ENCODE data around the gene FASTKD3. TPM values are rescaled to one million over a fixed set of nuclear protein-coding genes. Genes with fewer than 3 reads are reported as not detected.

FASTKD3 gene
- total and polyA plus RNA-seq, 2 donors (not counting 3 experiments of a cell fraction or from before 2014, with no cell fraction given): 5.5 to 9.6 TPM

GRCh38 chr5:7852542-7852941, 16.3 kb downstream of the FASTKD3 start:
- intact Hi-C loops (cut with micrococcal nuclease): loop anchor here (10.0 kb wide), 1 partner anchor 1088 kb away; no protein-coding TSS in a partner anchor
- no peak overlapping the region for H2AFZ ChIP-seq (ENCODE audit: low read depth, low read length)
- H3K27ac ChIP-seq (ENCODE audit: insufficient read depth, low read depth, low read length): no peak overlapping the region
- no peaks in the 10 kb centered on the region for H3K36me3 ChIP-seq (ENCODE audit: control insufficient read depth in 2 of 2, extremely low read depth in 1 of 2, insufficient read depth in 2 of 2, low read length in 2 of 2)
- no peak overlapping the region for H3K9ac ChIP-seq (replicated peaks; ENCODE audit: extremely low read depth, insufficient read depth, low read length)
- BruUV-seq (replicated peaks): no TSS peak
- no peaks in the 10 kb centered on the region for H3K9me1 ChIP-seq (replicated peaks; ENCODE audit: control insufficient read depth, extremely low read depth, insufficient read depth, low read length)
- TF ChIP-seq MYC (IDR thresholded peaks at IDR 0.05; ENCODE audit: low read depth, low read length) (no peak), POLR2AphosphoS5 (IDR thresholded peaks at IDR 0.05; ENCODE audit: insufficient read depth, low read depth, low read length) (no peak), GATA2 (IDR thresholded peaks at IDR 0.05; ENCODE audit: insufficient read depth, insufficient read length, low read depth, low read length) (no peak), MAX (IDR thresholded peaks at IDR 0.05; ENCODE audit: insufficient read depth, insufficient read length) (no peak), EZH2 (IDR thresholded peaks at IDR 0.05; ENCODE audit: borderline replicate concordance, low read depth, low read length, severe bottlenecking) (no peak), CTCF (IDR thresholded peaks at IDR 0.05; ENCODE audit: extremely low read depth in 1 of 2, insufficient read depth in 1 of 2, low read depth in 1 of 2, low read length in 2 of 2) (no peak), JUN (IDR thresholded peaks at IDR 0.05; ENCODE audit: borderline replicate concordance, insufficient read depth, insufficient read length, low read depth) (no peak), FOS (IDR thresholded peaks at IDR 0.05; ENCODE audit: borderline replicate concordance, insufficient read depth, low read length) (no peak)
- no peak overlapping the region for H3K4me2 ChIP-seq (ENCODE audit: insufficient read depth, low read length)
- FAIRE-seq (no peak), DNase-seq (ENCODE audit: low read depth, low spot score) (no peak)
- H3K79me2 ChIP-seq (ENCODE audit: control insufficient read depth, insufficient read depth, low read length): no peaks in the 10 kb centered on the region
- peaks cover 19 to 22% of the 10 kb centered on the region in 2 experiments for H3K27me3 ChIP-seq (ENCODE audit: control insufficient read depth in 2 of 2, insufficient read depth in 2 of 2, low read length in 2 of 2)
- no peaks in the 10 kb centered on the region for H4K20me1 ChIP-seq (replicated peaks; ENCODE audit: control insufficient read depth, extremely low read depth, insufficient read depth, low read length)
- ChIA-PET POLR2A (no interaction called here), CTCF (no interaction called here)
- H3K4me3 ChIP-seq (replicated peaks in 1 of 3; ENCODE audit: insufficient read depth in 1 of 3, low read depth in 1 of 3, low read length in 3 of 3): no peak overlapping the region
- dilution Hi-C loops (cut with MboI; ENCODE audit: extremely low pct_ligation_motif_present, low sequenced_read_pairs): no loop called here
- H3K9me3 ChIP-seq (replicated peaks; ENCODE audit: control insufficient read depth, insufficient read depth, low read length): no peaks in the 10 kb centered on the region
- no peaks in the 10 kb centered on the region for H3K4me1 ChIP-seq (ENCODE audit: control insufficient read depth, extremely low read depth, insufficient read depth, low read length)
